DOHH2 (cell line): Measurements from ENCODE around the gene PEMT.

Experiments used
- CTCF ChIP-seq: fragments of 200-600 bp; sonication (generic); IDR thresholded peaks from one replicate; pipeline ENCODE4 v1.5.1; 2014; ENCODE audit warnings: antibody characterized with exemption, mild to moderate bottlenecking, low read depth, low read length; ENCODE audit not compliant: poor library complexity, severe bottlenecking
- EZH2phosphoT487 ChIP-seq: fragments of 200-600 bp; sonication (generic); IDR thresholded peaks from 2 replicates; pipeline ENCODE4 v1.6.1; 2017; ENCODE audit warnings: borderline replicate concordance, mild to moderate bottlenecking, antibody characterized with exemption, low read length, moderate library complexity, mixed read lengths

GRCh38 chr17:17576772-17577234, 14.7 kb downstream of the PEMT start:
- no peak for TF ChIP-seq CTCF
- TF ChIP-seq EZH2phosphoT487, result no peak
